ENCODE results near the gene IMMT.

- TF ChIP-seq POLR2AphosphoS5 (IDR thresholded peaks at IDR 0.05; ENCODE audit: low read depth, low read length) (no peak), REST (IDR thresholded peaks at IDR 0.05; ENCODE audit: insufficient read depth in 1 of 2, low read depth in 2 of 2, low read length in 2 of 2) (no peak), TAF1 (IDR thresholded peaks at IDR 0.05; ENCODE audit: borderline replicate concordance, insufficient read depth, low read length) (no peak), SIN3A (IDR thresholded peaks at IDR 0.05; ENCODE audit: borderline replicate concordance, insufficient read depth, low read length) (no peak), FOXP2 (optimal IDR thresholded peaks at IDR 0.05; ENCODE audit: borderline replicate concordance, extremely low read depth, extremely low read length, insufficient read depth) (no peak)
Measured at GRCh38 chr2:86226636-86227520, 31.6 kb upstream of the IMMT start.
